HUES6 (cell line): Measurements from ENCODE around the gene UGT1A10.

Experiments used
- H3K27ac ChIP-seq: 2 replicates; pipeline ENCODE4 v1.7.0; 2013; ENCODE audit warnings: low read depth, mild to moderate bottlenecking, low read length, inconsistent platforms
- H3K27me3 ChIP-seq: 2 replicates; pipeline ENCODE4 v1.6.1; 2013; ENCODE audit warnings: low read length; ENCODE audit not compliant: control insufficient read depth, insufficient read depth
- H3K36me3 ChIP-seq: 2 replicates; pipeline ENCODE4 v1.6.1; 2013; ENCODE audit warnings: low read length; ENCODE audit not compliant: control insufficient read depth, insufficient read depth
- H3K4me1 ChIP-seq: 2 replicates; pipeline ENCODE4 v1.6.1; 2013; ENCODE audit warnings: low read length; ENCODE audit not compliant: control insufficient read depth, insufficient read depth
- H3K4me3 ChIP-seq: 2 replicates; pipeline ENCODE4 v1.5.1; 2013; ENCODE audit warnings: low read depth, low read length
- H3K9ac ChIP-seq: one replicate; pipeline ENCODE4 v1.6.1; 2013; ENCODE audit warnings: mild to moderate bottlenecking, low read length
- H3K9me3 ChIP-seq: 2 replicates; pipeline ENCODE4 v1.6.1; 2013; ENCODE audit warnings: low read depth, low read length; ENCODE audit not compliant: control insufficient read depth, insufficient read depth

Gene UGT1A10

GRCh38 chr2:233778030-233778429 lies 141.8 kb downstream of the UGT1A10 start, which contains the start of gene MROH2A:
Gene MROH2A (plus strand): TSS chr2:233778330. CDS start chr2:233779359, 1,029 bp downstream.
- H3K27ac ChIP-seq, result no peak within 1 kb of the TSS
- no peaks in the 10 kb centered on the region for H3K4me1 ChIP-seq
- H3K27me3 ChIP-seq, result no peaks in the 10 kb centered on the region
- peaks cover 14% of the 10 kb centered on the region for H3K9me3 ChIP-seq
- no peaks in the 10 kb centered on the region for H3K36me3 ChIP-seq
- H3K4me3 ChIP-seq, result no peak within 1 kb of the TSS
- H3K9ac ChIP-seq, result no peak within 1 kb of the TSS

- Histone ChIP-seq H3K36me3 (no peaks in the 10 kb centered on the region), H3K9ac (no peak overlapping the region), H3K27me3 (no peaks in the 10 kb centered on the region), H3K27ac (no peak overlapping the region), H3K4me1 (no peaks in the 10 kb centered on the region), H3K4me3 (no peak overlapping the region), H3K9me3 (peaks cover 14% of the 10 kb centered on the region)
These were observed 143.5 kb downstream of the UGT1A10 start for GRCh38 chr2:233779722-233780121.

- no peaks in the 10 kb centered on the region for H3K4me1 ChIP-seq
- no peak overlapping the region for H3K4me3 ChIP-seq
- H3K27ac ChIP-seq, result no peak overlapping the region
- no peak overlapping the region for H3K9ac ChIP-seq
- H3K36me3 ChIP-seq, result no peaks in the 10 kb centered on the region
- H3K9me3 ChIP-seq, result peaks cover 8% of the 10 kb centered on the region
- no peaks in the 10 kb centered on the region for H3K27me3 ChIP-seq
These were observed 144.5 kb downstream of the UGT1A10 start for GRCh38 chr2:233780771-233781170.

DNA sequence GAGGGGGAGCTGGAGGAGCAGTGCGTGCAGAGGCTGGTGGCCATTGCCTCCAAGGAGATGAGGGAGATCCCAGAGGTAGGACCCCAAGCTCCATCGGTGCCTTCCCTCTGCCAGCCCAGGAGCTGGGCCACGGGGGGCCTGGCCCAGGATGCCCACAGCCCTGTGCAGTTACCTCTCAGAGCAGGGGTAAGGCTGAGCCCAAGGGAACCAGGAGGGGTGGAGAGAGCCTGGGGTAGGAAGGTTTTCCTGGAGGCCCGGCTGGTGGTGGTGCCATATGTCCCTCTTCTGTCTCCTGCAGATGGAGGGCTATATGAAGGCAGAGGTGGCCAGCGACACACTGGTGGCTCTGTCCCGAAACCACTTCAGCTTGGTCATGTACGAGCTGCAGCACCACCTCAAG lies 153.3 kb downstream of the UGT1A10 start:
- Histone ChIP-seq H3K9me3 (no peaks in the 10 kb centered on the region), H3K36me3 (no peaks in the 10 kb centered on the region), H3K27me3 (no peaks in the 10 kb centered on the region), H3K4me1 (no peaks in the 10 kb centered on the region), H3K4me3 (no peak overlapping the region), H3K27ac (no peak overlapping the region), H3K9ac (no peak overlapping the region)

GRCh38 chr2:233791151-233791882 lies 155.1 kb downstream of the UGT1A10 start:
- no peaks in the 10 kb centered on the region for H3K9me3 ChIP-seq
- no peaks in the 10 kb centered on the region for H3K36me3 ChIP-seq
- H3K27ac ChIP-seq, result no peak overlapping the region
- H3K9ac ChIP-seq, result no peak overlapping the region
- no peaks in the 10 kb centered on the region for H3K4me1 ChIP-seq
- H3K4me3 ChIP-seq, result no peak overlapping the region
- no peaks in the 10 kb centered on the region for H3K27me3 ChIP-seq

DNA sequence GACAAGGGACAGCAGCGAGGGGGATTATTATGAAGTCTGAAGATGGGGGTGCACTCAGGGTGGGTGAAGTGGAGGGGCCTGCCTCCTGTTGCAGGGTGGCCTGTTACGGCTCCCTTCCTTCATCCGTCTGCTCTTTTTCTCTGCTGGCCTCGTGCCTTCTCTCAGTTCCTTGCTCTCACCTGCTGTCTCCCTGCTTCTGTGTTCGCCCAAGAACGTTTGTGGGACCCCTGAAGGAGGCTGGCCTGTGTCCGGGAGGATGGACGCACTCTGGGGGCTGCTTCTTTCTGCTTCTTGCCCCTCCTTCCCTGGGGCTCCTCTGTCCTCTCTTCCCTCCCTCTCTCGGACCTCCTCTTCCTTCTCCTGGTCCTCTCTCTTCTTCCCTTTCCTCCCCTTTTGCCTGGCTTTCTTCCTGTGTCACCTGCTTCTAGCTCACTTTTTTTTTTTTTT lies 155.7 kb downstream of the UGT1A10 start:
- Histone ChIP-seq H3K36me3 (no peaks in the 10 kb centered on the region), H3K4me3 (no peak overlapping the region), H3K9ac (no peak overlapping the region)

GRCh38 chr2:233792720-233793119 lies 156.5 kb downstream of the UGT1A10 start:
- Histone ChIP-seq H3K27me3 (no peaks in the 10 kb centered on the region), H3K27ac (no peak overlapping the region), H3K4me3 (no peak overlapping the region), H3K36me3 (no peaks in the 10 kb centered on the region), H3K9me3 (no peaks in the 10 kb centered on the region), H3K4me1 (no peaks in the 10 kb centered on the region), H3K9ac (no peak overlapping the region)

More for the DNA sequence above, 155.7 kb downstream of the UGT1A10 start:
- H3K4me1 ChIP-seq, result no peaks in the 10 kb centered on the region
- H3K9me3 ChIP-seq, result no peaks in the 10 kb centered on the region
- H3K27me3 ChIP-seq, result no peaks in the 10 kb centered on the region
- H3K27ac ChIP-seq, result no peak overlapping the region

GRCh38 chr2:233793465-233794127 lies 157.3 kb downstream of the UGT1A10 start:
- H3K9me3 ChIP-seq, result no peaks in the 10 kb centered on the region
- H3K9ac ChIP-seq, result no peak overlapping the region
- no peaks in the 10 kb centered on the region for H3K27me3 ChIP-seq
- H3K36me3 ChIP-seq, result no peaks in the 10 kb centered on the region
- no peak overlapping the region for H3K27ac ChIP-seq
- H3K4me1 ChIP-seq, result no peaks in the 10 kb centered on the region
- no peak overlapping the region for H3K4me3 ChIP-seq

GRCh38 chr2:233794128-233794658 lies 157.9 kb downstream of the UGT1A10 start:
- no peak overlapping the region for H3K27ac ChIP-seq
- no peak overlapping the region for H3K4me3 ChIP-seq
- no peaks in the 10 kb centered on the region for H3K27me3 ChIP-seq
- no peak overlapping the region for H3K9ac ChIP-seq
- H3K4me1 ChIP-seq, result no peaks in the 10 kb centered on the region
- no peaks in the 10 kb centered on the region for H3K9me3 ChIP-seq
- H3K36me3 ChIP-seq, result no peaks in the 10 kb centered on the region

- H3K27ac ChIP-seq, result no peak overlapping the region
- no peaks in the 10 kb centered on the region for H3K36me3 ChIP-seq
- H3K27me3 ChIP-seq, result no peaks in the 10 kb centered on the region
- no peak overlapping the region for H3K4me3 ChIP-seq
- H3K9ac ChIP-seq, result no peak overlapping the region
- H3K9me3 ChIP-seq, result no peaks in the 10 kb centered on the region
- no peaks in the 10 kb centered on the region for H3K4me1 ChIP-seq
These were observed 159.5 kb downstream of the UGT1A10 start for GRCh38 chr2:233795735-233796171.

DNA sequence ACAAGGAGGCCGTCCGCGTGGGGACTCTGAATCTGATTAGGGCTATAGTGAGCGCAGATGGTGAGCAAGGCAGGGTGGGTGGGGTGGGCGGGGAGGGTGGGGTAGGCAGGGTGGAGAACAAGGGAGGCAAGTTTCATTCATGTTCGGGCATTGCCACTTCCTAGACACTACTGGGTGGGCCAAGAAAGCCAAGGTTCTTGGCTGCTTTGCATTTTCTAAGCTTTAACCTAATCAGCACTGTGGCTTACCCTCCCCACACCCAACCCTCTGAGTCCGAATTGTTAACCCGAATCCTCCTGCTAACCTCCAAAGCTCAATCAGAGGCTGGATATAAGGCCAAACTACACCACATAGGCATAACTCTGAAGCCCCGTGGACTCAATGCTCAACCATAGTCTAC lies 160.0 kb downstream of the UGT1A10 start:
- H3K4me1 ChIP-seq, result no peaks in the 10 kb centered on the region
- H3K36me3 ChIP-seq, result no peaks in the 10 kb centered on the region
- no peak overlapping the region for H3K4me3 ChIP-seq
- H3K27ac ChIP-seq, result no peak overlapping the region
- H3K9me3 ChIP-seq, result no peaks in the 10 kb centered on the region
- no peak overlapping the region for H3K9ac ChIP-seq
- H3K27me3 ChIP-seq, result no peaks in the 10 kb centered on the region
